KG1 (cell line): Measurements from ENCODE around the gene TMEM30B.

Source experiments
- DNase-seq: peaks from one replicate; lab custom pipeline; 2025; lab: John Stamatoyannopoulos, UW

Gene TMEM30B

GRCh38 chr14:61298824-61299223, 17.7 kb upstream of the TMEM30B start:
- no peak for DNase-seq

GRCh38 chr14:61297581-61297980, 16.4 kb upstream of the TMEM30B start:
- no peak for DNase-seq

- DNase-seq = no peak
Measured at GRCh38 chr14:61296719-61297502, 15.8 kb upstream of the TMEM30B start.

GRCh38 chr14:61296151-61296550, 15.0 kb upstream of the TMEM30B start:
- DNase-seq = no peak

- no peak for DNase-seq
Measured at GRCh38 chr14:61290701-61291100, 9.6 kb upstream of the TMEM30B start.

GRCh38 chr14:61288720-61289119, 7.6 kb upstream of the TMEM30B start:
- DNase-seq = no peak

GRCh38 chr14:61288228-61288627, 7.1 kb upstream of the TMEM30B start:
- DNase-seq = no peak

GRCh38 chr14:61287196-61287595, 6.1 kb upstream of the TMEM30B start:
- no peak for DNase-seq

- no peak for DNase-seq
Measured at GRCh38 chr14:61285364-61285763, 4.2 kb upstream of the TMEM30B start.

- DNase-seq = no peak
Measured at GRCh38 chr14:61284001-61284400, 2.9 kb upstream of the TMEM30B start.

GRCh38 chr14:61282746-61283145, 1.6 kb upstream of the TMEM30B start:
- DNase-seq = no peak

GRCh38 chr14:61281948-61282275, 774 bp upstream of the TMEM30B start:
- no peak for DNase-seq

- DNase-seq = no peak
Measured at GRCh38 chr14:61280526-61281185, 482 bp downstream of the TMEM30B start.

GRCh38 chr14:61280092-61280525, 1.0 kb downstream of the TMEM30B start:
- no peak for DNase-seq

- DNase-seq = no peak
Measured at GRCh38 chr14:61279082-61279481, 2.1 kb downstream of the TMEM30B start.

GRCh38 chr14:61277784-61278183, 3.4 kb downstream of the TMEM30B start:
- no peak for DNase-seq

- no peak for DNase-seq
Measured at GRCh38 chr14:61277232-61277631, 3.9 kb downstream of the TMEM30B start.

- no peak for DNase-seq
Measured at GRCh38 chr14:61271552-61271951, 9.6 kb downstream of the TMEM30B start.

- no peak for DNase-seq
Measured at GRCh38 chr14:61270714-61271113, 10.4 kb downstream of the TMEM30B start.

GRCh38 chr14:61269321-61270083, 11.6 kb downstream of the TMEM30B start:
- peak; percentile 36 for DNase-seq

- DNase-seq = no peak
Measured at GRCh38 chr14:61268812-61269211, 12.3 kb downstream of the TMEM30B start.

- DNase-seq = no peak
Measured at GRCh38 chr14:61266891-61267740, 14.0 kb downstream of the TMEM30B start.
